Measurements from ENCODE around the gene GRID1. TPM values are rescaled to one million over a fixed set of nuclear protein-coding genes. Genes with fewer than 3 reads are reported as not detected.

Gene GRID1
- total RNA-seq, 1 donor: not detected

- H3K4me3 ChIP-seq (ENCODE audit: low read depth, low read length): no peak overlapping the region
- TF ChIP-seq CTCF (IDR thresholded peaks at IDR 0.05; ENCODE audit: insufficient read depth, low read depth, low read length): no peak
- DNase-seq (ENCODE audit: low read depth): no peak
These were observed 763.2 kb downstream of the GRID1 start for GRCh38 chr10:85603151-85603940.

- TF ChIP-seq CTCF (IDR thresholded peaks at IDR 0.05; ENCODE audit: insufficient read depth, low read depth, low read length): no peak
- H3K4me3 ChIP-seq (ENCODE audit: low read depth, low read length): no peak overlapping the region
- DNase-seq (ENCODE audit: low read depth): no peak
These were observed 763.9 kb downstream of the GRID1 start for GRCh38 chr10:85602713-85603112.

GRCh38 chr10:85602306-85602705 lies 764.3 kb downstream of the GRID1 start:
- H3K4me3 ChIP-seq (ENCODE audit: low read depth, low read length): no peak overlapping the region
- no peak for TF ChIP-seq CTCF (IDR thresholded peaks at IDR 0.05; ENCODE audit: insufficient read depth, low read depth, low read length)
- DNase-seq (ENCODE audit: low read depth): no peak

GRCh38 chr10:85601526-85601925 lies 765.1 kb downstream of the GRID1 start:
- no peak for TF ChIP-seq CTCF (IDR thresholded peaks at IDR 0.05; ENCODE audit: insufficient read depth, low read depth, low read length)
- DNase-seq (ENCODE audit: low read depth): no peak
- H3K4me3 ChIP-seq (ENCODE audit: low read depth, low read length): no peak overlapping the region

GRCh38 chr10:85600744-85601081 lies 765.9 kb downstream of the GRID1 start:
- TF ChIP-seq CTCF (IDR thresholded peaks at IDR 0.05; ENCODE audit: insufficient read depth, low read depth, low read length): no peak

GRCh38 chr10:85600026-85600743 lies 766.4 kb downstream of the GRID1 start:
- no peak overlapping the region for H3K4me3 ChIP-seq (ENCODE audit: low read depth, low read length)
- TF ChIP-seq CTCF (IDR thresholded peaks at IDR 0.05; ENCODE audit: insufficient read depth, low read depth, low read length): no peak
- no peak for DNase-seq (ENCODE audit: low read depth)

More at GRCh38 chr10:85600744-85601081, 765.9 kb downstream of the GRID1 start:
- DNase-seq (ENCODE audit: low read depth): no peak
- H3K4me3 ChIP-seq (ENCODE audit: low read depth, low read length): no peak overlapping the region

Data from fibroblast of villous mesenchyme (primary cell).